HepG2 (cell line): ENCODE measurements around the gene TMEM223. TPM values are rescaled to one million over a fixed set of nuclear protein-coding genes. Genes with fewer than 3 reads are reported as not detected.
A peak's percentile ranks its signal among the peaks of the same experiment; 100 is the strongest.

Source experiments
- EZH2 ChIP-seq: conservative IDR thresholded peaks from 2 replicates; pipeline ENCODE4 v1.6.1; 2012; ENCODE audit warnings: mild to moderate bottlenecking, low read depth, low read length, moderate library complexity
- GPN1 ChIP-seq: sonication (generic); formaldehyde crosslinking; IDR thresholded peaks from 2 replicates; pipeline ENCODE4 v1.5.1; 2020; ENCODE audit warnings: missing genetic modification reagents, borderline replicate concordance
- KAT2B ChIP-seq: fragments of 150-350 bp; IDR thresholded peaks from 2 replicates; pipeline ENCODE4 v1.6.1; 2014; ENCODE audit warnings: low read depth, low read length, borderline replicate concordance
- KMT2B ChIP-seq: IDR thresholded peaks from 2 replicates; pipeline ENCODE4 v1.6.1; 2016; ENCODE audit warnings: missing genetic modification reagents, missing compliant biosample characterization
- MIXL1 ChIP-seq: IDR thresholded peaks from 2 replicates; pipeline ENCODE4 v1.6.1; 2016
- NCOA2 ChIP-seq: sonication (generic); formaldehyde crosslinking; IDR thresholded peaks from 2 replicates; pipeline ENCODE4 v1.8.0; 2022; ENCODE audit warnings: inconsistent platforms
- RAD51 ChIP-seq: fragments of 450-650 bp; IDR thresholded peaks from 2 replicates; pipeline ENCODE4 v1.6.1; 2016; ENCODE audit warnings: borderline replicate concordance
- SMYD3 ChIP-seq: sonication (generic); formaldehyde crosslinking; IDR thresholded peaks from 2 replicates; pipeline ENCODE4 v1.8.1; 2023; ENCODE audit warnings: mild to moderate bottlenecking, missing genetic modification reagents
- TAF1 ChIP-seq: sonication (generic); formaldehyde crosslinking; IDR thresholded peaks from 2 replicates; pipeline ENCODE4 v1.4.0; 2020; ENCODE audit warnings: missing genetic modification reagents
- YY1 ChIP-seq: IDR thresholded peaks from 2 replicates; pipeline ENCODE4 v1.6.1; 2011; ENCODE audit warnings: low read length, low read depth, moderate library complexity, mild to moderate bottlenecking; ENCODE audit not compliant: insufficient read depth, insufficient replicate concordance
- ZFY ChIP-seq: sonication (generic); formaldehyde crosslinking; IDR thresholded peaks from 2 replicates; pipeline ENCODE4 v1.4.0; 2020; ENCODE audit warnings: missing genetic modification reagents
- ZNF143 ChIP-seq: sonication (generic); formaldehyde crosslinking; IDR thresholded peaks from 2 replicates; pipeline ENCODE4 v1.4.0; 2020; ENCODE audit warnings: missing genetic modification reagents
- ZNF18 ChIP-seq: sonication (generic); formaldehyde crosslinking; IDR thresholded peaks from 2 replicates; pipeline ENCODE4 v1.8.0; 2022; ENCODE audit warnings: mild to moderate bottlenecking, missing genetic modification reagents; ENCODE audit not compliant: insufficient replicate concordance
- ZNF274 ChIP-seq: sonication (generic); formaldehyde crosslinking; IDR thresholded peaks from 2 replicates; pipeline ENCODE4 v1.5.1; 2020; ENCODE audit warnings: mild to moderate bottlenecking, missing genetic modification reagents
- ZNF331 ChIP-seq: sonication (generic); formaldehyde crosslinking; IDR thresholded peaks from 2 replicates; pipeline ENCODE4 v1.4.0; 2020; ENCODE audit warnings: missing genetic modification reagents
- ZNF382 ChIP-seq: sonication (generic); formaldehyde crosslinking; IDR thresholded peaks from 2 replicates; pipeline ENCODE4 v1.5.0; 2020; ENCODE audit warnings: missing genetic modification reagents, mild to moderate bottlenecking, borderline replicate concordance
- ZNF431 ChIP-seq: sonication (generic); formaldehyde crosslinking; IDR thresholded peaks from 2 replicates; pipeline ENCODE4 v1.9.0; 2022; ENCODE audit warnings: missing genetic modification reagents, low read depth, mild to moderate bottlenecking, borderline replicate concordance
- ZNF432 ChIP-seq: sonication (generic); formaldehyde crosslinking; IDR thresholded peaks from 2 replicates; pipeline ENCODE4 v1.5.0; 2020; ENCODE audit warnings: missing genetic modification reagents, mild to moderate bottlenecking, borderline replicate concordance
- ZNF570 ChIP-seq: sonication (generic); formaldehyde crosslinking; IDR thresholded peaks from 2 replicates; pipeline ENCODE4 v1.4.0; 2020; ENCODE audit warnings: mild to moderate bottlenecking, missing genetic modification reagents, borderline replicate concordance
- ZNF577 ChIP-seq: sonication (generic); formaldehyde crosslinking; IDR thresholded peaks from 2 replicates; pipeline ENCODE4 v1.4.0; 2020; ENCODE audit warnings: mild to moderate bottlenecking, low read depth, missing genetic modification reagents, borderline replicate concordance
- ZNF646 ChIP-seq: sonication (generic); formaldehyde crosslinking; IDR thresholded peaks from 2 replicates; pipeline ENCODE4 v1.9.0; 2021; ENCODE audit warnings: mild to moderate bottlenecking, missing genetic modification reagents
- ZNF788 ChIP-seq: sonication (generic); formaldehyde crosslinking; IDR thresholded peaks from 2 replicates; pipeline ENCODE4 v1.5.0; 2020; ENCODE audit warnings: mild to moderate bottlenecking, missing genetic modification reagents, borderline replicate concordance
- polyA plus RNA-seq, 8 experiments: library from polyadenylated mRNA; depleted of rRNA in 3 of 8; stranded (reverse) in 7 of 8; unstranded in 1 of 8; fragments of >200 nt; fragmentation: Illumina TruSeq in 4 of 8; extraction: Trizol in 4 of 8; gene quantifications; 2 replicates each; pipeline versions ENCODE4 v1.2.1 to v1.2.3, GENCODE V29; 2011 to 2016; ENCODE audit warnings: low read depth in 4 of 8, missing spikeins in 1 of 8, mixed read lengths in 1 of 8; ENCODE audit not compliant: insufficient read depth in 1 of 8
- total RNA-seq, 5 experiments: library from RNA; depleted of rRNA; stranded (reverse); fragments of >200 nt; fragmentation: Illumina TruSeq; extraction: Trizol; gene quantifications; 2 replicates each; pipeline ENCODE4 v1.2.3, GENCODE V29; 2016; ENCODE audit warnings: low read depth in 1 of 5
- TF ChIP-seq, protein P1 (sequence below): IDR thresholded peaks from 2 replicates; pipeline ENCODE4 v1.6.1; 2012; ENCODE audit warnings: inconsistent platforms

TMEM223 gene
- total and polyA plus RNA-seq, 2 of the 13 experiments (the other 11 are each of a cell fraction or from before 2014, with no cell fraction given) = 19.5 to 24.9 TPM

GRCh38 chr11:62839050-62839945 is 47.5 kb upstream of the TMEM223 start, which contains the start of gene WDR74 (continued):
- TF ChIP-seq ZNF646 (CRISPR knock-in tag) = no peak
- TF ChIP-seq ZNF788 (CRISPR knock-in tag) = peak; percentile 87
- TF ChIP-seq GPN1 = peak; percentile 26; the same call in 1 of the 2 replicates
- peak; percentile 80; the same call in 1 of the 2 replicates for TF ChIP-seq MIXL1 (CRISPR knock-in tag)
- TF ChIP-seq KAT2B = no peak
- no peak for TF ChIP-seq ZNF274 (CRISPR knock-in tag)
- TF ChIP-seq, protein P1, sequence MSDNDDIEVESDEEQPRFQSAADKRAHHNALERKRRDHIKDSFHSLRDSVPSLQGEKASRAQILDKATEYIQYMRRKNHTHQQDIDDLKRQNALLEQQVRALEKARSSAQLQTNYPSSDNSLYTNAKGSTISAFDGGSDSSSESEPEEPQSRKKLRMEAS = peak; percentile 99
- peak; percentile 60; the same call in 1 of the 2 replicates for TF ChIP-seq NCOA2 (CRISPR knock-in tag)
- no peak for TF ChIP-seq EZH2
- TF ChIP-seq ZNF382 (CRISPR knock-in tag) = no peak
- no peak for TF ChIP-seq RAD51
- no peak for TF ChIP-seq ZNF577 (CRISPR knock-in tag)
- TF ChIP-seq SMYD3 (CRISPR knock-in tag) = peak; percentile 55; the same call in 1 of the 2 replicates
- TF ChIP-seq ZNF432 (CRISPR knock-in tag) = no peak
- no peak for TF ChIP-seq ZNF431 (CRISPR knock-in tag)
- TF ChIP-seq KMT2B (CRISPR knock-in tag) = peak; percentile 93
- TF ChIP-seq ZFY = peak; percentile 77
- TF ChIP-seq ZNF570 = no peak
- peak; percentile 98 for TF ChIP-seq TAF1 (CRISPR knock-in tag)
- TF ChIP-seq ZNF18 (CRISPR knock-in tag) = peak; percentile 92
- peak; percentile 97 for TF ChIP-seq YY1
- TF ChIP-seq ZNF143 = peak; percentile 68
- peak; percentile 85 for TF ChIP-seq ZNF331 (CRISPR knock-in tag)
